ENCODE measurements around the gene KCNAB1. TPM values are rescaled to one million over a fixed set of nuclear protein-coding genes. Genes with fewer than 3 reads are reported as not detected.

The KCNAB1 gene
- total and polyA plus RNA-seq, 2 experiments from 2014 or later: 0.06 to 0.70 TPM

DNA sequence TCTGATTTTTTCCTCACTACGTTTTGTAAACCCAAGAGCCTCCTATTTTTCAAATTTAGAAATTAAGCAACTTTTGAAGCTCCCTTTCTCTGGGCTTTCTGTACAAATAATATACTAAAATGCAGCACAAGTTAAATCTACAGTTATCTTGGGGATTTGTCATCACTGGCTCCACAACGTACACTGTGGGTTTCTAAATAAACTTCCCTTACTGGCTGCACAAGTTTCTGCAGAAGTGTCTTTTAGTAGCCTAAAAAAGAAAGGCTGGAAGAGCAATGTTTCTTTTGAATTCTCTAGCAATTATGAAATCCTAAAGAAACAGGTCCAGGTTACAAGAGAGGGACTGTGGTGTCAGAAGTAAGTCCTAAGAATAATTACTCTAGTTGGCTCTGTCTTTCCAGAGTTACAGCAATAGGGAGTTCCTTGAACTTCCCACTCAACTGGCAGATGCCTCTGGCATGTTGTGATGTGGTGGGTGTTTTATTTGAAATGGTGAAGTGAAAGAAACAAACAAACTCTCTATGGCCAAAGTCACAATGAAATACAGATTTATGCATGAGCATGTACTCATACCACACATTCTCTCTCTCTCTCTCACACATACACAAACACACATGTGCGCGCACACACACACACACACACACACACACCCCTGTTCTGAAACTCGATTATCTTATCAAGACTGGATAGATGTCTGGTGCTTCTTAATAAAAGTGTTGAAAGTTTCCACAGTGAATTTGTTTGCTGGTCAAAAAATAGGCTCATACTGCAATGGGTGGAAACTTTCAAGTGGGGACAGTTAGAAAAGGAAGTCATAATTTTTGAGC is 236.4 kb downstream of the KCNAB1 start:
- no peaks in the 10 kb centered on the region for H3K27me3 ChIP-seq
- no peaks in the 10 kb centered on the region for H3K9me3 ChIP-seq (ENCODE audit: low read depth)
- peaks cover 9% of the 10 kb centered on the region for H3K4me1 ChIP-seq (ENCODE audit: low read depth)
- DNase-seq (ENCODE audit: low read depth in 1 of 2, low spot score in 1 of 2): peak in 1 of 2 donors; percentile 30
- H3K36me3 ChIP-seq: no peaks in the 10 kb centered on the region
- TF ChIP-seq, protein P1, sequence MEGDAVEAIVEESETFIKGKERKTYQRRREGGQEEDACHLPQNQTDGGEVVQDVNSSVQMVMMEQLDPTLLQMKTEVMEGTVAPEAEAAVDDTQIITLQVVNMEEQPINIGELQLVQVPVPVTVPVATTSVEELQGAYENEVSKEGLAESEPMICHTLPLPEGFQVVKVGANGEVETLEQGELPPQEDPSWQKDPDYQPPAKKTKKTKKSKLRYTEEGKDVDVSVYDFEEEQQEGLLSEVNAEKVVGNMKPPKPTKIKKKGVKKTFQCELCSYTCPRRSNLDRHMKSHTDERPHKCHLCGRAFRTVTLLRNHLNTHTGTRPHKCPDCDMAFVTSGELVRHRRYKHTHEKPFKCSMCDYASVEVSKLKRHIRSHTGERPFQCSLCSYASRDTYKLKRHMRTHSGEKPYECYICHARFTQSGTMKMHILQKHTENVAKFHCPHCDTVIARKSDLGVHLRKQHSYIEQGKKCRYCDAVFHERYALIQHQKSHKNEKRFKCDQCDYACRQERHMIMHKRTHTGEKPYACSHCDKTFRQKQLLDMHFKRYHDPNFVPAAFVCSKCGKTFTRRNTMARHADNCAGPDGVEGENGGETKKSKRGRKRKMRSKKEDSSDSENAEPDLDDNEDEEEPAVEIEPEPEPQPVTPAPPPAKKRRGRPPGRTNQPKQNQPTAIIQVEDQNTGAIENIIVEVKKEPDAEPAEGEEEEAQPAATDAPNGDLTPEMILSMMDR (IDR thresholded peaks at IDR 0.05; ENCODE audit: low read depth, low read length): no peak
- no peak overlapping the region for H3K27ac ChIP-seq
- no peak overlapping the region for H3K4me3 ChIP-seq

DNA sequence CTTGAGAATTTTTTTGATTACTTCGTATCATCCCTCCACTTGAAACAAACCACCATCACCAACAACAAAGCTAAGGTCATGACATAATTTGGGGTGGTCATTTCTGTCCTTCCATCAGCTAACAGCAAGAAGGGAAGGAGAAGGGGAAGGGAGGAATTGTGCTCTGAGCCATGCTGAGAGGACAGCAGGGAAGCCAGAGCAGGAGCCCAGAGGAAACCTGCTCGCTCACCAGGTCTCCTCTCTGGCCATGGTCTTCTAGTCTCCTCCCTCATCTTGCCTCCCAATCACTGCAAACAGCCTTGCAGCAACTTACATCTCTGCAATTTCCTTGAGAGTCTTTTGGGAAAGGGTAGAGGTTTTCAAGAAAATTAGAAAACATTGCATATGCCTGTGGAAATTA is 237.9 kb downstream of the KCNAB1 start:
- TF ChIP-seq, protein P1 (IDR thresholded peaks at IDR 0.05; ENCODE audit: low read depth, low read length): no peak

DNA sequence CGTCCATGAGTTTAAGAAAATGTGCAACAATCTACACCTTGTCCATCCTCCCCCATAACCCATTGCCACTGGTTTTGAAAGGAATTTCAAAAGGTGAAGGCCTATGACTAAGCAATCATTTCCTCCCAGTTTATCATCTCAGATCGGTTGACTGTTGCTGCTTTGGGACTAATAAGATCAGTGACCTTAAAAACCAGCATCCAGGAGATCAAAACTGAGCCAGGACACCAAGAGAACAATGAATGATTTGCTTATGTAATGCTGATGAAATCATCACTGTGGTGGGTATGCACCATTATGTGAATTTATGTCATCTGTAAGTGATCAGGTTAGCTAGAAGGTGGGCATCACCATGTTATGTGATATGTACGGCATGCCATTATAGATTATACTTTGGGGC is 239.0 kb downstream of the KCNAB1 start:
- Histone ChIP-seq H3K4me3 (no peak overlapping the region), H3K9me3 (ENCODE audit: low read depth) (no peaks in the 10 kb centered on the region), H3K27me3 (no peaks in the 10 kb centered on the region), H3K36me3 (no peaks in the 10 kb centered on the region), H3K4me1 (ENCODE audit: low read depth) (peaks cover 9% of the 10 kb centered on the region), H3K27ac (no peak overlapping the region)
- DNase-seq (ENCODE audit: low read depth in 1 of 2, low spot score in 1 of 2): no peak
- TF ChIP-seq, protein P1 (IDR thresholded peaks at IDR 0.05; ENCODE audit: low read depth, low read length): no peak

More for the DNA sequence above, 237.9 kb downstream of the KCNAB1 start:
- DNase-seq (ENCODE audit: low read depth in 1 of 2, low spot score in 1 of 2): no peak
- Histone ChIP-seq H3K4me3 (no peak overlapping the region), H3K27ac (no peak overlapping the region), H3K27me3 (no peaks in the 10 kb centered on the region), H3K36me3 (no peaks in the 10 kb centered on the region), H3K4me1 (ENCODE audit: low read depth) (peaks cover 9% of the 10 kb centered on the region), H3K9me3 (ENCODE audit: low read depth) (no peaks in the 10 kb centered on the region)

DNA sequence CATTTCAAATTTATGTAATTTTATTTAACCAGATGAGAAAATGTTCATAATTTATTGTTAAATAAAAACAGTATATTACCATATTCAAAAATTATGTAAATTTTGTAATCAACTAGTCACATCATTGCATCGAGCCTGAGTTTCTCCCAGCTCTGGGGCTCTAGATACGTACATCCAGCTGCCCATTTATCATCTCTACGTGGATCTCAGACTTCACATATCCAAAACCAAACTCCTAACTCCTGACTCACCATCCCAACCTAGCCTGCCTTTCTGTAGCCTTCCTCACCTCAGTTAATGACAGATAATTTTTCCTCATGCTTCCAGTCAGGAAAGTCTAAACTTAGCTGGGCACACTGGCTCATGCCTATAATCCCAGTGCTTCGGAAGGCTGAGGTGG is 239.7 kb downstream of the KCNAB1 start:
- H3K27me3 ChIP-seq: no peaks in the 10 kb centered on the region
- H3K4me3 ChIP-seq: no peak overlapping the region
- H3K36me3 ChIP-seq: no peaks in the 10 kb centered on the region
- TF ChIP-seq, protein P1 (IDR thresholded peaks at IDR 0.05; ENCODE audit: low read depth, low read length): no peak
- peaks cover 9% of the 10 kb centered on the region for H3K4me1 ChIP-seq (ENCODE audit: low read depth)
- no peak for DNase-seq (ENCODE audit: low read depth in 1 of 2, low spot score in 1 of 2)
- H3K27ac ChIP-seq: no peak overlapping the region
- no peaks in the 10 kb centered on the region for H3K9me3 ChIP-seq (ENCODE audit: low read depth)

DNA sequence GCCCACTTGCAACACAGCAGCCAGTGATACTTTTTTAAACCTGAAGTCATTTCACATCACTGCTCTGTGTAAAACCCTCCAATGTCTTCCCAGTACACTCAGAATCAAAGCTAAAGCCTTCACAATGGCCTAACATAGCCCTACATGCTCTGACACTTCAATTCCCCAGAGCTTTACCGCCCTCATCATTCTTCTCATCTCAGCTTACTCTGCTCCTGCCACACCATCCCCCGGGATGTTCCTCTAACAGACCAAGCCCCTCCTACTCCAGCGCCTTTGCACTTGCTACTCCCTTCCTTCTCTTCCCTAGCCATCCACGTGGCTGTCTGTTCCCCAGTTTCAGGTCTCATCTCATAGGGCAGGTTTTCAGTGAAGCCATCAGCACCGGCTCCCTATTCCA is 240.6 kb downstream of the KCNAB1 start:
- Histone ChIP-seq H3K4me3 (no peak overlapping the region), H3K36me3 (no peaks in the 10 kb centered on the region), H3K9me3 (ENCODE audit: low read depth) (no peaks in the 10 kb centered on the region), H3K27ac (no peak overlapping the region), H3K27me3 (no peaks in the 10 kb centered on the region), H3K4me1 (ENCODE audit: low read depth) (peaks cover 9% of the 10 kb centered on the region)
- TF ChIP-seq, protein P1 (IDR thresholded peaks at IDR 0.05; ENCODE audit: low read depth, low read length): no peak
- DNase-seq (ENCODE audit: low read depth in 1 of 2, low spot score in 1 of 2): no peak
